ENCODE data around the gene ST6GALNAC5. TPM values are rescaled to one million over a fixed set of nuclear protein-coding genes. Genes with fewer than 3 reads are reported as not detected.

Gene ST6GALNAC5
- polyA plus RNA-seq, 1 donor = 6.1 TPM

GRCh38 chr1:77040826-77041225 is 173.5 kb downstream of the ST6GALNAC5 start:
- H3K4me1 ChIP-seq (ENCODE audit: control insufficient read depth, insufficient read depth, low read length) = no peaks in the 10 kb centered on the region
- DNase-seq = no peak
- no peaks in the 10 kb centered on the region for H3K9me3 ChIP-seq (ENCODE audit: control insufficient read depth, low read depth, low read length)
- WGBS (ENCODE audit: insufficient coverage, low lambda C conversion rate) = 73% methylated on average over 3 of the region's 3 CpGs
- no peaks in the 10 kb centered on the region for H3K36me3 ChIP-seq (ENCODE audit: control insufficient read depth, insufficient read depth, low read length)
- no peaks in the 10 kb centered on the region for H3K27me3 ChIP-seq (ENCODE audit: control insufficient read depth, insufficient read depth, low read length)
- no peak overlapping the region for H3K27ac ChIP-seq (ENCODE audit: low read length)
- H3K4me3 ChIP-seq (ENCODE audit: low read length) = no peak overlapping the region

- no peak overlapping the region for H3K27ac ChIP-seq (ENCODE audit: low read length)
- no peaks in the 10 kb centered on the region for H3K36me3 ChIP-seq (ENCODE audit: control insufficient read depth, insufficient read depth, low read length)
- no peaks in the 10 kb centered on the region for H3K27me3 ChIP-seq (ENCODE audit: control insufficient read depth, insufficient read depth, low read length)
- H3K9me3 ChIP-seq (ENCODE audit: control insufficient read depth, low read depth, low read length) = no peaks in the 10 kb centered on the region
- H3K4me1 ChIP-seq (ENCODE audit: control insufficient read depth, insufficient read depth, low read length) = no peaks in the 10 kb centered on the region
- no CpG with 5 or more reads among the region's 20 CpGs for WGBS (ENCODE audit: insufficient coverage, low lambda C conversion rate)
- no peak for DNase-seq
- no peak overlapping the region for H3K4me3 ChIP-seq (ENCODE audit: low read length)
Observed at GRCh38 chr1:77044133-77044849, 177.0 kb downstream of the ST6GALNAC5 start.

- 100% methylated on average over 1 of the region's 1 CpG for WGBS (ENCODE audit: insufficient coverage, low lambda C conversion rate)
- no peaks in the 10 kb centered on the region for H3K4me1 ChIP-seq (ENCODE audit: control insufficient read depth, insufficient read depth, low read length)
- H3K27ac ChIP-seq (ENCODE audit: low read length) = no peak overlapping the region
- no peaks in the 10 kb centered on the region for H3K9me3 ChIP-seq (ENCODE audit: control insufficient read depth, low read depth, low read length)
- no peaks in the 10 kb centered on the region for H3K36me3 ChIP-seq (ENCODE audit: control insufficient read depth, insufficient read depth, low read length)
- H3K27me3 ChIP-seq (ENCODE audit: control insufficient read depth, insufficient read depth, low read length) = no peaks in the 10 kb centered on the region
- H3K4me3 ChIP-seq (ENCODE audit: low read length) = no peak overlapping the region
- no peak for DNase-seq
Observed at GRCh38 chr1:77047575-77047974, 180.3 kb downstream of the ST6GALNAC5 start.

- Histone ChIP-seq H3K27ac (ENCODE audit: low read length) (no peak overlapping the region), H3K4me3 (ENCODE audit: low read length) (no peak overlapping the region), H3K9me3 (ENCODE audit: control insufficient read depth, low read depth, low read length) (no peaks in the 10 kb centered on the region), H3K4me1 (ENCODE audit: control insufficient read depth, insufficient read depth, low read length) (no peaks in the 10 kb centered on the region), H3K36me3 (ENCODE audit: control insufficient read depth, insufficient read depth, low read length) (no peaks in the 10 kb centered on the region), H3K27me3 (ENCODE audit: control insufficient read depth, insufficient read depth, low read length) (no peaks in the 10 kb centered on the region)
- DNase-seq = no peak
- WGBS (ENCODE audit: insufficient coverage, low lambda C conversion rate) = 94% methylated on average over 2 of the region's 3 CpGs
Observed at GRCh38 chr1:77047978-77048614, 180.8 kb downstream of the ST6GALNAC5 start.

- Histone ChIP-seq H3K4me1 (ENCODE audit: control insufficient read depth, insufficient read depth, low read length) (no peaks in the 10 kb centered on the region), H3K27ac (ENCODE audit: low read length) (no peak overlapping the region)
Observed at GRCh38 chr1:77048615-77049005, 181.3 kb downstream of the ST6GALNAC5 start.

GRCh38 chr1:77051425-77051824 is 184.1 kb downstream of the ST6GALNAC5 start:
- Histone ChIP-seq H3K4me1 (ENCODE audit: control insufficient read depth, insufficient read depth, low read length) (no peaks in the 10 kb centered on the region), H3K27me3 (ENCODE audit: control insufficient read depth, insufficient read depth, low read length) (no peaks in the 10 kb centered on the region), H3K36me3 (ENCODE audit: control insufficient read depth, insufficient read depth, low read length) (no peaks in the 10 kb centered on the region), H3K27ac (ENCODE audit: low read length) (no peak overlapping the region), H3K9me3 (ENCODE audit: control insufficient read depth, low read depth, low read length) (no peaks in the 10 kb centered on the region), H3K4me3 (ENCODE audit: low read length) (no peak overlapping the region)
- no CpG with 5 or more reads among the region's 1 CpG for WGBS (ENCODE audit: insufficient coverage, low lambda C conversion rate)
- no peak for DNase-seq

More at GRCh38 chr1:77048615-77049005, 181.3 kb downstream of the ST6GALNAC5 start:
- no CpG with 5 or more reads among the region's 1 CpG for WGBS (ENCODE audit: insufficient coverage, low lambda C conversion rate)
- Histone ChIP-seq H3K36me3 (ENCODE audit: control insufficient read depth, insufficient read depth, low read length) (no peaks in the 10 kb centered on the region), H3K27me3 (ENCODE audit: control insufficient read depth, insufficient read depth, low read length) (no peaks in the 10 kb centered on the region), H3K4me3 (ENCODE audit: low read length) (no peak overlapping the region), H3K9me3 (ENCODE audit: control insufficient read depth, low read depth, low read length) (no peaks in the 10 kb centered on the region)
- DNase-seq = no peak

- DNase-seq = no peak
- no peaks in the 10 kb centered on the region for H3K36me3 ChIP-seq (ENCODE audit: control insufficient read depth, insufficient read depth, low read length)
- no peaks in the 10 kb centered on the region for H3K4me1 ChIP-seq (ENCODE audit: control insufficient read depth, insufficient read depth, low read length)
- peaks cover 2% of the 10 kb centered on the region for H3K27me3 ChIP-seq (ENCODE audit: control insufficient read depth, insufficient read depth, low read length)
- no peak overlapping the region for H3K4me3 ChIP-seq (ENCODE audit: low read length)
- no peak overlapping the region for H3K27ac ChIP-seq (ENCODE audit: low read length)
- H3K9me3 ChIP-seq (ENCODE audit: control insufficient read depth, low read depth, low read length) = no peaks in the 10 kb centered on the region
- WGBS (ENCODE audit: insufficient coverage, low lambda C conversion rate) = no CpG with 5 or more reads among the region's 7 CpGs
Observed at GRCh38 chr1:77056525-77056924, 189.2 kb downstream of the ST6GALNAC5 start.

GRCh38 chr1:77057994-77058585 is 190.8 kb downstream of the ST6GALNAC5 start:
- no peak overlapping the region for H3K27ac ChIP-seq (ENCODE audit: low read length)
- H3K4me1 ChIP-seq (ENCODE audit: control insufficient read depth, insufficient read depth, low read length) = no peaks in the 10 kb centered on the region
- no peak for DNase-seq
- H3K4me3 ChIP-seq (ENCODE audit: low read length) = no peak overlapping the region
- H3K36me3 ChIP-seq (ENCODE audit: control insufficient read depth, insufficient read depth, low read length) = no peaks in the 10 kb centered on the region
- no peaks in the 10 kb centered on the region for H3K9me3 ChIP-seq (ENCODE audit: control insufficient read depth, low read depth, low read length)
- 80% methylated on average over 2 of the region's 7 CpGs for WGBS (ENCODE audit: insufficient coverage, low lambda C conversion rate)
- H3K27me3 ChIP-seq (ENCODE audit: control insufficient read depth, insufficient read depth, low read length) = peaks cover 2% of the 10 kb centered on the region

- WGBS (ENCODE audit: insufficient coverage, low lambda C conversion rate) = no CpG with 5 or more reads among the region's 5 CpGs
- Histone ChIP-seq H3K4me3 (ENCODE audit: low read length) (no peak overlapping the region), H3K36me3 (ENCODE audit: control insufficient read depth, insufficient read depth, low read length) (no peaks in the 10 kb centered on the region), H3K27me3 (ENCODE audit: control insufficient read depth, insufficient read depth, low read length) (peaks cover 2% of the 10 kb centered on the region), H3K27ac (ENCODE audit: low read length) (no peak overlapping the region), H3K9me3 (ENCODE audit: control insufficient read depth, low read depth, low read length) (no peaks in the 10 kb centered on the region), H3K4me1 (ENCODE audit: control insufficient read depth, insufficient read depth, low read length) (no peaks in the 10 kb centered on the region)
- no peak for DNase-seq
Observed at GRCh38 chr1:77060000-77060399, 192.7 kb downstream of the ST6GALNAC5 start.

GRCh38 chr1:77061162-77061561 is 193.9 kb downstream of the ST6GALNAC5 start:
- Histone ChIP-seq H3K27ac (ENCODE audit: low read length) (no peak overlapping the region), H3K36me3 (ENCODE audit: control insufficient read depth, insufficient read depth, low read length) (no peaks in the 10 kb centered on the region), H3K9me3 (ENCODE audit: control insufficient read depth, low read depth, low read length) (no peaks in the 10 kb centered on the region), H3K4me3 (ENCODE audit: low read length) (no peak overlapping the region), H3K27me3 (ENCODE audit: control insufficient read depth, insufficient read depth, low read length) (peaks cover 2% of the 10 kb centered on the region), H3K4me1 (ENCODE audit: control insufficient read depth, insufficient read depth, low read length) (no peaks in the 10 kb centered on the region)
- 86% methylated on average over 1 of the region's 3 CpGs for WGBS (ENCODE audit: insufficient coverage, low lambda C conversion rate)
- no peak for DNase-seq

Data from large intestine (tissue), 3 donors.